ENCODE results near the gene TLE4.
"Not testable (repeated sequence)": the region's sequence is repeated elsewhere in the genome, so short reads cannot be mapped to it uniquely, and the experiment has no call there.

TLE4 gene

GRCh38 chr9:79736051-79736450 is 164.3 kb downstream of the TLE4 start:
- DNase-seq (ENCODE audit: low spot score) = no peak

GRCh38 chr9:79741381-79741780 is 169.6 kb downstream of the TLE4 start:
- no peak for DNase-seq (ENCODE audit: low spot score)

GRCh38 chr9:79742110-79742721 is 170.5 kb downstream of the TLE4 start:
- no peak for DNase-seq (ENCODE audit: low spot score)

GRCh38 chr9:79744521-79744920 is 172.8 kb downstream of the TLE4 start:
- DNase-seq (ENCODE audit: low spot score) = no peak

GRCh38 chr9:79745752-79746336 is 174.1 kb downstream of the TLE4 start:
- no peak for DNase-seq (ENCODE audit: low spot score)

- DNase-seq (ENCODE audit: low spot score) = not testable (repeated sequence)
These were observed 180.2 kb downstream of the TLE4 start for GRCh38 chr9:79751895-79752466.

GRCh38 chr9:79756414-79756813 is 184.6 kb downstream of the TLE4 start:
- no peak for DNase-seq (ENCODE audit: low spot score)

GRCh38 chr9:79757074-79757473 is 185.3 kb downstream of the TLE4 start:
- DNase-seq (ENCODE audit: low spot score) = no peak

- no peak for DNase-seq (ENCODE audit: low spot score)
These were observed 186.3 kb downstream of the TLE4 start for GRCh38 chr9:79757881-79758669.

GRCh38 chr9:79759460-79759859 is 187.7 kb downstream of the TLE4 start:
- DNase-seq (ENCODE audit: low spot score) = no peak

GRCh38 chr9:79762070-79762469 is 190.3 kb downstream of the TLE4 start:
- DNase-seq (ENCODE audit: low spot score) = no peak

GRCh38 chr9:79763671-79764285 is 192.0 kb downstream of the TLE4 start:
- no peak for DNase-seq (ENCODE audit: low spot score)

GRCh38 chr9:79764374-79764773 is 192.6 kb downstream of the TLE4 start:
- no peak for DNase-seq (ENCODE audit: low spot score)

- DNase-seq (ENCODE audit: low spot score) = no peak
These were observed 193.7 kb downstream of the TLE4 start for GRCh38 chr9:79765466-79765865.

- no peak for DNase-seq (ENCODE audit: low spot score)
These were observed 194.3 kb downstream of the TLE4 start for GRCh38 chr9:79766091-79766490.

- DNase-seq (ENCODE audit: low spot score) = no peak
These were observed 196.4 kb downstream of the TLE4 start for GRCh38 chr9:79768194-79768593.

- DNase-seq (ENCODE audit: low spot score) = no peak
These were observed 197.9 kb downstream of the TLE4 start for GRCh38 chr9:79769476-79770275.

GRCh38 chr9:79774356-79774755 is 202.6 kb downstream of the TLE4 start:
- DNase-seq (ENCODE audit: low spot score) = no peak

All from germinal center (tissue), 1 donor.